Memory B cell (primary cell): ENCODE data around the gene SCAF4.

Source experiments
- ATAC-seq: fragments of 150-1000 bp; cut with Tn5 transposase; 2 replicates; pipeline ENCODE4 v1.10.0; 2021; ENCODE audit warnings: low read depth, mild to moderate bottlenecking, moderate library complexity
- DNase-seq, 2 donors: peaks; one replicate each; pipeline ENCODE4 v3.0.0; 2022; ENCODE audit warnings: low spot score in 2 of 2
- H3K27ac Mint-ChIP-seq: one replicate; pipeline ENCODE4 v1.8.0; 2022; ENCODE audit warnings: mild to moderate bottlenecking, moderate library complexity, mixed read lengths
- H3K27me3 Mint-ChIP-seq: one replicate; pipeline ENCODE4 v1.8.0; 2022; ENCODE audit warnings: mixed read lengths
- H3K36me3 Mint-ChIP-seq: one replicate; pipeline ENCODE4 v1.8.0; 2022; ENCODE audit warnings: mild to moderate bottlenecking, mixed read lengths
- H3K4me1 Mint-ChIP-seq: one replicate; pipeline ENCODE4 v1.8.0; 2022; ENCODE audit warnings: mixed read lengths
- H3K4me3 Mint-ChIP-seq: one replicate; pipeline ENCODE4 v1.8.0; 2022; ENCODE audit warnings: mild to moderate bottlenecking, moderate library complexity, mixed read lengths
- H3K9me3 Mint-ChIP-seq: one replicate; pipeline ENCODE4 v1.8.0; 2022; ENCODE audit warnings: mixed read lengths

The SCAF4 gene

DNA sequence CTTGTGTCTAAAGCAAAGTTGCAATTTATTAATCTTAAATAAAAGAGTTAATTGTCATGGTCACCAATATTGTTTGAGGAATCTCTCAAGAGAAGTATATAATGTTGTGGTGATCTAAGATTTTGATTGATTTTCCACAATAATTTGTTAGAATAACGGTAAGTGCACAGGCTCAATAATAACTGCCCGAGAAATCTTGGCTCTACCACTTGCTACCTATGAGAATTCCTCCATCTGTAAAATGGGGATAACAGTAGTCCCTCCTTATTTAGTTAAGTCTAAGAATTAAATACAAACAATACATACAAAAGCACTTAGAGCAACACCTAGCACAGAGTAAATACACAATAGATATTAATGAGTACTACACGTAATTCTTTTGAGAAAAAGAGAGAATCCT lies 18.8 kb downstream of the SCAF4 start:
- Mint-ChIP-seq H3K4me1 (peaks cover 51% of the 10 kb centered on the region), H3K9me3 (no peaks in the 10 kb centered on the region), H3K27me3 (no peaks in the 10 kb centered on the region), H3K27ac (no peak overlapping the region), H3K4me3 (no peak overlapping the region), H3K36me3 (peaks cover 3% of the 10 kb centered on the region)
- ATAC-seq: no peak
- DNase-seq: no peak

DNA sequence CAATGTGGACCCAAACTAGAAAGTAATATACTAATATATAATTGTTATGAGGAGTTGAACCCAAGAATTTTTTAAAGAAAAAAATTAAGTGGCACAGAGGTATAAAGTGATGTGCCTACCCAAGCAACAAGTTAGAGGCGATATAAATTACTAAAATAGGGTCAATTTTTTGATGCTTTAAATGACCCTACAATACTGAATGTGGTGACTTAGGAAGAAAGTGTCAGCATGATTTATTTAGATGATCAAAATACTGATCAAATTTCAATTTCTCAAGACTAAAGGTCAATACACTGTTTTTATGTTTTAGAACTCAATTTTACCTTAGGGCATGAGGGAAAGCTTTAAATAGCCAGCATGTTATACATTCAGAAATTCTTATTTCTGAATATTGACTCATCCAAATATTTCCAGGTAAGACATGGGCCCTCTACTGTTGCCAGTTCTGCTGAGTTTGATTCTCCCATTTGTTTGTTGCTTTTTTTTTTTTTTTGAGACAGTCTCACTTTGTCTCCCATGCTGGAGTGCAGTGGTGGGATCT lies 20.1 kb downstream of the SCAF4 start:
- Mint-ChIP-seq H3K36me3 (peaks cover 3% of the 10 kb centered on the region), H3K9me3 (no peaks in the 10 kb centered on the region), H3K4me1 (peaks cover 49% of the 10 kb centered on the region), H3K27ac (no peak overlapping the region), H3K4me3 (peak overlapping the region; percentile 15), H3K27me3 (no peaks in the 10 kb centered on the region)
- DNase-seq (no peak), ATAC-seq (no peak)

DNA sequence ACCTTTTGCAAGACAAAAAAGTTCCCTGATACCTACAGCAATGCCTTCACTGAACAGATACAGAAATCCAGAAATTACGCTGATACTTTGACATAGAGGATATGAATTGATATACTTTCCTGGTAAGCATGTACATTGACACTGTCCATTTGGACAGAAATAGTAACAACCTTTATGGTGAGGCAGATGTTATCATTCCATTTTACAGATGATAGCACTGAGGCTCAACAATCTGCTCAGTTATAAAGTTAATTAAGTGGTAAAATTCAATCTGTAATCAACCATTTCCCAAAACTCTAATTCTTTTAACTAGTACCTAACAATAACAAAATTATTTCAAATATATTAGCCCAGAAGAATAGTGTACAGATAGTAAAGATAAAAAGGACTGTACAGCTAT lies 20.6 kb downstream of the SCAF4 start:
- DNase-seq (no peak), ATAC-seq (no peak)
- Mint-ChIP-seq H3K4me3 (no peak overlapping the region), H3K36me3 (peaks cover 6% of the 10 kb centered on the region), H3K9me3 (no peaks in the 10 kb centered on the region), H3K27ac (peak overlapping the region; percentile 19), H3K27me3 (no peaks in the 10 kb centered on the region), H3K4me1 (peaks cover 47% of the 10 kb centered on the region)

DNA sequence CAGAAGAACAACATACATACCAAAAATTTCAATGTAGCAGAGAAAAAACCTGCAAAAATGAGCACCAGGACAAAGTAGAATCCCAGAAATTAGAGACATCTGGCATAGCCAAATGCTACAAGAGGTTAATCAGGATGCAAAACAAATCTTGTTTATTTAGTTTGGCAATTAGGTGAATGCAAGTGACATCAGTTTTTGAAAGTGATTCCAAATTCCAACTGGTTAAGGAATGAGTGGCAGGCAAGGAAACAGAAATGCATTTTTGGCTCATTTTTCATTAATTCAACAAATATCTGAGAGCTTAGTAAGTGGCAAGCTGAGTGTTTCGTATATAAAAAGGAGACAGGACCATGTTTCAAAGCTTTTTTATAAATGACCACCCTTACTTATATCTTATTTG lies 21.3 kb downstream of the SCAF4 start:
- Mint-ChIP-seq H3K36me3 (peaks cover 6% of the 10 kb centered on the region), H3K9me3 (no peaks in the 10 kb centered on the region), H3K27ac (peak overlapping the region; percentile 19), H3K4me3 (no peak overlapping the region), H3K4me1 (peaks cover 46% of the 10 kb centered on the region), H3K27me3 (no peaks in the 10 kb centered on the region)
- ATAC-seq (no peak), DNase-seq (no peak)

DNA sequence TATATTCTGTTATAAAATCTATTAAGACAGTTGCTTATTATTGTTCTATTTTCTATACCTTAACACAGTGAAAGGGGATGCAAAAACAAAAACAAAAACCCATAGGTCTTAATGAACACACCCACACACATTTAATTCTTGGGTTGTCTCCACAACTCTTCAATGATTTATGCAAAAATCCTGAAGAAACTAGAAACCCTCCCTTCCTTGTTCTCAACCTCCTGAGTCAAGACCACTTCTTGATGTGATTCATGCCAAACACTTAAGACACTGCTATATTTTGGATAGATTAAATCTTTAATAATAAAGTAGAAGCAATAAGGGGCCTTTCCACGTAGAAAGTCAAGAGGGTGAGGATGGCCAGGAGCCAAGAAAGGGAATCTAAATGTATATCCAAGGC lies 23.4 kb downstream of the SCAF4 start:
- H3K27me3 Mint-ChIP-seq: no peaks in the 10 kb centered on the region
- no peak for DNase-seq
- peak overlapping the region; percentile 64 for H3K27ac Mint-ChIP-seq
- peaks cover 9% of the 10 kb centered on the region for H3K36me3 Mint-ChIP-seq
- no peaks in the 10 kb centered on the region for H3K9me3 Mint-ChIP-seq
- peaks cover 35% of the 10 kb centered on the region for H3K4me1 Mint-ChIP-seq
- no peak overlapping the region for H3K4me3 Mint-ChIP-seq
- ATAC-seq: no peak

DNA sequence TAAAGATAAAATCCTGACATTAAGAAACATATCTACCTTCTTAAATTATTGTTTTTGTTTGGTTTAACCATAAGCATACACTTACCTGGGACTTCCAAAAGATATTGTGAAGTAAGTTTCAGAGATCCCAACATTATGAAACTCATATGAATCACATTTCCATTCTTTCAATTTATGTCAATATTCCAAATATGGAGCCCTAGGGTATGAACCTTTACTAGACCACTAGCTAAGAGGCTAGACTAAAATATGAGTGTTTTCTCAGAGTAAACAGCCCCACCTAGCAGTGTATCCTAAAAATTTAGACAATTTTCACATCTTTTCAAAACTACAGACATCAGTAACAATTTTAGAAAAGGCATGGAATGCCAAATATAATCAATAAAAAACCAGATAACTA lies 24.4 kb downstream of the SCAF4 start:
- no peaks in the 10 kb centered on the region for H3K27me3 Mint-ChIP-seq
- DNase-seq (no peak), ATAC-seq (no peak)
- H3K9me3 Mint-ChIP-seq: no peaks in the 10 kb centered on the region
- no peak overlapping the region for H3K4me3 Mint-ChIP-seq
- no peak overlapping the region for H3K27ac Mint-ChIP-seq
- H3K4me1 Mint-ChIP-seq: peaks cover 33% of the 10 kb centered on the region
- H3K36me3 Mint-ChIP-seq: peaks cover 11% of the 10 kb centered on the region

DNA sequence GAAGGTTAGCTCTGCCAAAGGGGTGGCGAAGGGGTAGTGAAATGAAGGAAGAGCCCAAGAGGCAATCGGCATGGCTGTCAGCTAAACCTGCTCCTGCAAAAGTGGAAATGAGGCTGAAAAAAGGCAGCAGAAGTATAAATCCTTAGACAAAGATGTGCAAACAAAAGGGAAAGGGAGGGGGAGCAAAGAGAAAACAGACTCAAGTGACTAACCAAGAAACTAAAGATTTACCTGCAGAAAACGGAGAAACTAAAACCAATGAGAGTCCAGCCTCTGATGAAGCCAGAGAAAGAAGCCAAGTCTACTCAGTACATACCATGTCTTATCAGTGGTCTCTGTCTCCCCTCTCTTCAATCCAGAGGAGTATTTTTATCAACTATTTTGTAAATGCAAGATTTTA lies 25.4 kb downstream of the SCAF4 start:
- Mint-ChIP-seq H3K36me3 (peaks cover 13% of the 10 kb centered on the region), H3K27ac (peak overlapping the region; percentile 81), H3K9me3 (no peaks in the 10 kb centered on the region), H3K4me1 (peaks cover 29% of the 10 kb centered on the region), H3K4me3 (no peak overlapping the region), H3K27me3 (no peaks in the 10 kb centered on the region)
- no peak for DNase-seq
- no peak for ATAC-seq

DNA sequence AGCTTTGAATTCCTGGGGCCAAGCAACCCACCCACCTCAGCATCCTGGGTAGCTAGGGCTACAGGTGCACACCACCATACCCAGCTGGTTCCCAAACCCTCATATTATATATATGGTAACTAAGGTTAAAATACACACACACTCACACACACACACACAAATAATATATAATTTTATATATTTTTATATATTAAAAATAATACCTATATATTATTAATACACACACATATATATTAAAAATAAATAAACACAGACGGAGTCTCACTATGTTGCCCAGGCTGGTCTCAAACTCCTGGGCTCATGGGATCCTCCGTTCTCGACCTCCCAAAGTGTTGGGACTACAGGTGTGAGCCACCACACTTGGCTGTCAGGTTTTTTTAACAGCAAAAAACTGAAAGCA lies 31.9 kb downstream of the SCAF4 start:
- no peaks in the 10 kb centered on the region for H3K9me3 Mint-ChIP-seq
- no peak overlapping the region for H3K4me3 Mint-ChIP-seq
- peak overlapping the region; percentile 79 for H3K27ac Mint-ChIP-seq
- DNase-seq (no peak), ATAC-seq (no peak)
- H3K36me3 Mint-ChIP-seq: peaks cover 30% of the 10 kb centered on the region
- no peaks in the 10 kb centered on the region for H3K4me1 Mint-ChIP-seq
- no peaks in the 10 kb centered on the region for H3K27me3 Mint-ChIP-seq

DNA sequence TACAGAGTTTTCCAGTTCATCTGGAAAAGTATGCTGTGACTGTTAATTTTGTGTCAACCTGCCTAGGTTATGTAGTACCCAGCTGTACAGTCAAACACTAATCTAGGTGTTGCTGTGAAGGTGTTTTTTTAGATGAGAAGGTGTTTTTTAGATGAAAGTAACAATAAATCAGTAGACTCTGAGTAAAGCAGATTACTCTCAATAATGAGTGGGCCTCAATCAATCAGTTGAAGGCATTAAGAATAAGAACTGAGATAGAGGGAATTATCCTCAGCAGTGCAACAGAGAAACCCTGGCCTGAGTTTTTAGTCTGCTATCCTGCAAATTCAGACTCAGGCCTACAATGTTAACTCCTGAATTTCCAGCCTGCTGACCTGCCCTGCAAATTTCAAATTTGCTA lies 33.5 kb downstream of the SCAF4 start:
- Mint-ChIP-seq H3K27me3 (no peaks in the 10 kb centered on the region), H3K4me3 (no peak overlapping the region), H3K27ac (peak overlapping the region; percentile 79)

DNA sequence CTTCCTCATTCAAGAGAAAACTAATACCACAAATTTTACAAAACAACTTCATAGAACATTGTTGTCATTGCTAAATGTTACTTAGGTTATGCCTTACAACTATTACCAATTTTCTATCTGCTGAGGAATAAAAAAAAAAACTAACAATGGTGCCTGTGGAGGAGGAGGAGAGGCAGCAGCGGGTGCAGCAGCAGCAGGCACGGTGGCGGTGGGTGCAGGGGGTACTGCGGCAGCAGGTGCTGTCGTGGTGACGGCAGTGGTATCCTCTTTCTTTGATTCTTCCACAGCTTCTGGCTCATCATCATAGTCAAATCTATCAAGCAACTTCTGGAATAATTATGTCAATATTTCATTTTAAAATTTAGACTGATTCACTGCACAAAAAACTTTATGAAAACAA lies 35.5 kb downstream of the SCAF4 start:
- Mint-ChIP-seq H3K4me1 (no peaks in the 10 kb centered on the region), H3K4me3 (no peak overlapping the region), H3K36me3 (peaks cover 28% of the 10 kb centered on the region), H3K27ac (peak overlapping the region; percentile 63), H3K27me3 (no peaks in the 10 kb centered on the region), H3K9me3 (no peaks in the 10 kb centered on the region)
- no peak for ATAC-seq
- DNase-seq: no peak

More for the DNA sequence above, 33.5 kb downstream of the SCAF4 start:
- DNase-seq (no peak), ATAC-seq (no peak)
- Mint-ChIP-seq H3K9me3 (no peaks in the 10 kb centered on the region), H3K36me3 (peaks cover 31% of the 10 kb centered on the region), H3K4me1 (no peaks in the 10 kb centered on the region)

DNA sequence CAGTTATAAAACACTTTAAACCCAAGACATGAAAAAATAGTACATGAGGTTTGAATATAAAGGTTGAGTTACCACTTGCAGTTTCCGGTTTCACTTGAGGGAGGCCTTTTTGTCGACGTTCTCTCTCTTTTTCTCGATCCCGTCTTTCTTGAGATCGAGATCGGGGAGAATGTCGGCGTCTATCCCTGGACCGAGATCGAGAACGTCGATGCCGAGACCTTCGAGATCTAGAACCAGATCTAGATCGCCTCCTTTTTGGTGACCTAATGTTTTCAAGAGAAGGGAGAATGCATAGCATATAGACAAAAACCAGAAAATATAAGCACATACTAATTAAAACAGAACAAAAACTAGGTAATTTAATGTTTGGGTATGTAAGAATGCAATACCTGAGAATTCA lies 38.7 kb downstream of the SCAF4 start:
- no peak for ATAC-seq
- Mint-ChIP-seq H3K9me3 (no peaks in the 10 kb centered on the region), H3K27me3 (no peaks in the 10 kb centered on the region), H3K4me1 (no peaks in the 10 kb centered on the region), H3K27ac (no peak overlapping the region), H3K36me3 (peaks cover 29% of the 10 kb centered on the region), H3K4me3 (no peak overlapping the region)
- DNase-seq: no peak

DNA sequence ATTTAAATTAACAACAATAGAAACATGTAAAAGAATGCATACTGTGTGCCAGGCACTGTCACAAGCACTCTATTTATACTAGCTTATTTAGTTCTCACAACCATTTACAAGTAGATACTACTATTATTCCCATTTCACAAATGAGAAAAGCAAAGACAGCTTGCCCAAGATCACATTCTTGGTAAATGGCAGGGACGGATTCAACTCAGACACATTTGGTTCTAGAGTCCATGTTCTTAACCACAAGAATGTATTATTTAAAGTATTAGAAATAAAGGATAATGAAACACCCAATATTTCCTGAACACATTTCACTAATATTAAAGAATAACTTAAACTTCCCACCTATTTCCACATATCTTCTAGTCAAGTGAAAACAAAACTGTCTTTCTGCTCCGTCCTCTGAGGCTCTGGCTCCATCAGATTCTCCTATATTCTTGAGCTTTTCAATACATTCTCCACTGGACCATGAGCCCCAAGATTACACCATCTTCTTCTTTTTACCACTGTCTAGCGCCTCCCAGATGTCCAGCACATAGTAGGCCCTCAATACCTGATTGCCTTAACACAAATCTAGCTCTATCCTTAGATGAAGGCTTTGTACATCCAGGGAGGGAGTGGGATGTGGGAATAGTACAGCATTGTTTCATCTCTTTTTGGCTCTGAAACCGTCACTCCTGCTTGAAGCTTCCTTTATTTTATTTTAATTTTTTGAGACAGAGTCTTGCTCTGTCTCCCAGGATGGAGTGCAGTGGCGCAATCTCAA lies 43.1 kb downstream of the SCAF4 start:
- Mint-ChIP-seq H3K9me3 (no peaks in the 10 kb centered on the region), H3K36me3 (peaks cover 33% of the 10 kb centered on the region), H3K27me3 (no peaks in the 10 kb centered on the region), H3K27ac (no peak overlapping the region), H3K4me1 (no peaks in the 10 kb centered on the region), H3K4me3 (no peak overlapping the region)
- ATAC-seq: no peak
- DNase-seq: no peak

DNA sequence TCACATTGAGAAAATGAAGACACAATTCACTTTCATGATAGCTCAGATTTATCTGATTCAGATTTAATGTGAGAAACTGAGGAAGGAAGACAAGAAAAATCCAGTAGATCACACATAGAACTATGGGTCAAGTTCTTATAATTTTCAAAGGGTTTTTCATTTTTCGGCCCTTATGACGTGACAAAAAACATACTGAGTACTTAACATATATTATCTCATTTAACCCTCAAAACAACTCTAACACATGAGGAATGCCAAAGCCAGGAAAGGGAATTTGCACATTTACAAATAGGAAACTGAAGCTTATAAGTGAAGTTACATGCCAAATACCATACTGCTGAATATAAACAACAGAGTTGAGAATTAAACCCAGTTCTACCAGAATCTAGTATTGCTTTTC lies 44.8 kb downstream of the SCAF4 start:
- ATAC-seq (no peak), DNase-seq (no peak)
- Mint-ChIP-seq H3K4me3 (no peak overlapping the region), H3K9me3 (no peaks in the 10 kb centered on the region), H3K27me3 (no peaks in the 10 kb centered on the region), H3K27ac (no peak overlapping the region), H3K4me1 (no peaks in the 10 kb centered on the region), H3K36me3 (peaks cover 38% of the 10 kb centered on the region)

DNA sequence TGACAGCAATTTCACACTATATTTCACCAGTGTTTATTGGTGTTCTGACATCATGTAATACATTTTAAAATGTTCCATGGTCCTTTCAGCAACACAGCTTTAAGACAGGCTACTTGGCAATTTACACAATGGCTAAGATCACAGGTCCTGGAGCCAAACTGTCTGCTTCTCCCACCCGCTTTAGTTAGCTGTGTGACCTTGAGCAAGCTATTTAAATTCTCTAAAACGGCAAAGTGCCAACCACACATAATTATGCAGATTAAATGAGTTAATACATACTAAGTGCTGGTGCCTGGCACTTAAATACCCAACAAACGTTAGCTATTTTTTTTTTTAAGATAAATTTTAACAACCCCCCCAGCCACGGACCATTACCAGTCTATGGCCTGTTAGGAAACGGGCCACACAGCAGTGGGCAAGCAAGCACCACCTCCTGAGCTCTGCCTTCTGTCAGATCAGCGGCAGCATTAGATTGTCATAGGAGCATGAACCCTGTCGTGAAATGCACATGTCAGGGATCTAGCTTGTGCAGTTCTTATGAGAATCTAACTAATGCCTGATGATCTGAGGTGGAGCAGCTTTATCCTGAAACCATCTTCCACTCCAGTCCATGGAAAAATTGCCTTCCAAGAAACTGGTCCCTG lies 45.5 kb downstream of the SCAF4 start:
- Mint-ChIP-seq H3K27me3 (no peaks in the 10 kb centered on the region), H3K4me3 (no peak overlapping the region), H3K36me3 (peaks cover 40% of the 10 kb centered on the region), H3K4me1 (no peaks in the 10 kb centered on the region), H3K27ac (no peak overlapping the region), H3K9me3 (no peaks in the 10 kb centered on the region)
- DNase-seq (no peak), ATAC-seq (no peak)

DNA sequence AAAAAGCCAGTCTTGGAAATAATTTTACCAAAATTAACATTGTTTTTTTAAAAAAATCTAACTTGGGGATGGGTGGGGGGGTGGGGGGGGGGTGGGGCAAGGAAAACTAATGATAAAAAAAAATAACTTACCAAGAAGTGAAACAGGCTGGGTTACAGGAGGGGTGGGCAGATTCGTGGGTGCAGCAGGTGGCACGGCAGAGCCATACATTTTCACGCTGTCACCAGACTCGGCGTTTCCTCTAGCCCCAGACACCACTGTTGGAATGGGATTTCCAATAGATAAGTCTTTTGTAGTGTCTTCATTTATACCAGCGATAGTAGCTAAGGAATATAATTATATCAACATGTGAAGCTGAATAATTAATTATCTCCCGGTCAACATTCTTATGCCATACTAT lies 47.0 kb downstream of the SCAF4 start:
- Mint-ChIP-seq H3K27ac (peak overlapping the region; percentile 48), H3K9me3 (no peaks in the 10 kb centered on the region), H3K27me3 (no peaks in the 10 kb centered on the region), H3K4me3 (no peak overlapping the region), H3K4me1 (no peaks in the 10 kb centered on the region), H3K36me3 (peaks cover 31% of the 10 kb centered on the region)
- ATAC-seq: no peak
- no peak for DNase-seq
